GM18909 (cell line): ENCODE measurements around the gene ADPRS.

Experiments
- ATAC-seq: cut with Tn5 transposase; IDR thresholded peaks from one replicate; pipeline ENCODE4 v1.9.1; 2021; ENCODE audit warnings: mild to moderate bottlenecking; ENCODE audit not compliant: unreplicated experiment, poor library complexity

Gene ADPRS

GRCh38 chr1:36126797-36127500 is 38.3 kb downstream of the ADPRS start:
- no peak for ATAC-seq

- ATAC-seq, result no peak
Observed at GRCh38 chr1:36128126-36128904, 39.6 kb downstream of the ADPRS start.

DNA sequence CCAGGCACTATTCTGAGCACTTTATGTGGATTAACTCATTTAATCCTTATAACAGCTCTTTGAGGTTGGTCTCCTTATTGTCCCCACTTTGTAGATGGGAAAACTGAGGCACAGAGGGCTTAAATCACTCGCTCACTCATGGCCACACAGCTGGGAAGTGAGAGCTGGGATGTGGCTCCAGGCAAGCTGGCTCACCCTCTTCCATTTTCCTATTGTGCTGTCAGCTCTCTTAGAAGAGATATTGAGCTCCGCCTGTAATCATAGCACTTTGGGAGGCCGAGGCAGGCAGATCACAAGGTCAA is 40.2 kb downstream of the ADPRS start:
- no peak for ATAC-seq

DNA sequence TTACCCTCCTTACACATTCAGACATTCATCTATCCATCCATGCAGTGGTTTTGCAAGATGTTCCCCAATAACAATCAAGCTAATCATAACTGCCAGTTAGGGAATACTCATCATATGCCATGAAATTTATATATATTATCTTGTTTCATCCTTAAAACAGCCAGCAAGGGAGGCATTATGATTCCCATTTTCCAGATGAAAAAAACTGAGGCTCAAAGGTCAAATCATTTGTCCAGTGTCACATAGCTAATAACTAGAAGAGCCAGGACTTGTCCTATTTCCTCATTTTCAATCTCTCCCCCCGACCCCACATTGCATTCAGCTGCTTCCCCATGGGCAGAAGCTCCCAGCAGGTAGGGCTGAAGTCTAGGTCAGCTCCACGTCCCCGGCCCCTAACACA is 43.3 kb downstream of the ADPRS start:
- ATAC-seq, result no peak

- no peak for ATAC-seq
Observed at GRCh38 chr1:36133484-36133883, 44.8 kb downstream of the ADPRS start.

DNA sequence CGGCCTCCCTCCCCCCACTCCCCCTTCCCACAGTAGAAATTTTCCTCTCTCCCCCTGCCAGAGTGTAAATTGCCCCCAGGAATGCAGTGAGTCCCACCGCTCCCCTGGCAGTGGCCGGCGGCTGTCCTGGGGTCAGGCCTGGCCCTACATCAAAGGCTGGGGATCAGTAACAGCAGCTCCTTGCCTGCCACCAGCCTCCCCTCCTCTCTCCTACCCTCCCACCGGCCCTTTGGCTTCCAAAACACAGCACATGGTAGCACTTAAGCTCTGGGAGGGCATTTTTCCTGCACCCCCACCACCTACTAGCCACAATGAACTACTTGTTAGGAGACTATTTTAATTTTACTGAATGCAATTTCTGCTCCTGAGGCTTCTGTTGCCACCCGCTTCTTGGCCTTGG is 45.3 kb downstream of the ADPRS start:
- ATAC-seq, result no peak

DNA sequence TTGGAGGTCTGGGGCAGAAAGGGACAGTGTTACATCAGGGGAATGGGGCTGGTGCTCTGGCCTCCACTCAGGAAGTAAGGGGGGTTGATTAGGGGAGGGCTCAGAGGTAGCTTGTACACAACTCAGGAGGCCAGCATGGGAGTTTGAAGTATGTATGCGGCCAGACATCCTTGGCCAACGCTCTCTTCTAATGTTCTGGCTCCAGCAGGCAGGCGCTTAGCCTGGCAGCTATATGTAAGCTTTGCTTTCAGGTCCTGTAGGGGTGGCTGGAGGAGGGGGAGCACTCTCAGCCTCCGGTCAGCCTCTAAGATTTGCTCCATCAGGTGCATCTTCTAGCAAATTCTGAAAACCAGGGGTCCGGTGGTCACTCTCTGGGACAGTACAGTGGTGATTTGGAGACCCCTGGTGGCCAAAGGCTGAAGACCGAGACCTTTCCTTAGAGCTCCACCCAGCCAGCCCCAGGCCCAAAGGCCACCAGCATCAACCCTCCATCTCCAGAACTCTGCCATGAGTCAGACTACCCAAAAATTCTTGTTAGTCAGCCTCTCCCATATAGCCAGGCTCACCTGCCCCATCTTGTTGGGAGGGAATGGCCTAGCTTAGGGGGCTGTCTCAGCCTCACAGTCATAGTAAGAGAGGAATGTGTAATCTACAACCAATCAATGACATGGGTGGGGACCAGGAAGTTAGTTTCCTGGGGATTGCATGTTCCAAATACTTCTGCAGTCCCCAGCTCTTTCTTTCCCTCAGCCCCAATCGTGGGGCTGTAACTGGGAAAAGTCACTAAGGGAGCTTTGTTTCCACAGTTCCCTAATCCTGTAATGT is 46.0 kb downstream of the ADPRS start:
- no peak for ATAC-seq

DNA sequence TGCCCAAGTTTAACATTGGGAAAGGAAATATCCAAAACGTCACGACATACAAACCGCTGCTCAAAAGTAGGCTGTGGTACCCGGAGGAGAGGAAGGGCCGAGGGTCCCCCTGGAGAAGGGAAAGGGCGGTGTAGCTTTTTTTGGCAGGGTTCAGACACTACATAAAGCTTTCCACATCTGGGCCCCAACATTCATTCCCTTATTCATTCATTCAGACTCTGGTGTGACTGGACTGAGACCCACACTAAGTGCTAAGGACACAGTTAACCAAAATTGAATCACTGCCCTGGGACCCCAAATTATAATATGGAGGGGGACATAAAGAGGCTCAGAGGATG is 46.6 kb downstream of the ADPRS start:
- ATAC-seq, result no peak

- ATAC-seq, result no peak
Observed at GRCh38 chr1:36135796-36136195, 47.1 kb downstream of the ADPRS start.

- no peak for ATAC-seq
Observed at GRCh38 chr1:36136535-36136934, 47.8 kb downstream of the ADPRS start.

- ATAC-seq, result no peak
Observed at GRCh38 chr1:36137226-36137625, 48.5 kb downstream of the ADPRS start.

- ATAC-seq, result no peak
Observed at GRCh38 chr1:36137776-36138175, 49.1 kb downstream of the ADPRS start.

DNA sequence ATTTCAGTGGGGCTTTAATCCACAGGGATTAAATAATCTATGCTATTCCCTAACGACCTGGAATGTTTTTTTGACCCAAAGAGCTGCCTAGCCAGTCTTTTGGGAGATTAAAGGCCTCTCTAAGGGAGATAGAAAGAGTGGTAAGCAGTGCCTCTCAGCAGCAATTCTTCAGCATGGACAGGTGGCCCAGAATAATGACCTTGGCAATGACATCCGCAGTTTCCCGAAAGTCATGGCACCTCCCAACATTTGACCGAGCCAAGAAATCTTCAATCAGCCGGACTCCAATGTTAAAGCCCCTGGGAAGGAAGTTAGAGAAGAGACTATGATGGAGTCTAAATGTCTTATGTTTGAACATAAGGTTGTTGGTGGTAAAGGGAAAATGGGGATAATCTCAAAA is 50.8 kb downstream of the ADPRS start:
- no peak for ATAC-seq

DNA sequence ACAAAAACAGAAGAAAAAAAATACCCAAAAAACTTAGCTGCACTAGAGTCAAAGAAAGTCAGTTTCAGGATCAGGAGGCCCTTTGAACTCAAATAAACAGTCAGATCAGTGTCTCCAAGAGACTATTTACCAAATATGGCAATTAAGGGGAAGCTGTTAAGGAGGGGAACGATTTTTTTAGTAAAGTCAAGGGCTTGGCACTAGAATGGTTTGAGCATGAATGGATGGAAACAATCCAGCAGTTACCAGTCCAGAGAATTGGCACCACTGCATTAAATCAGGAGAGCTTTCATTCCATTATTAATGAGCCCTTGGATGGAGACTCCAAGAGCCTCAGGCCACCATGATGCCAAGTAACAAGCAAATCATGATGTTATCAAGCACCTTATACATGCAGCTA is 53.4 kb downstream of the ADPRS start:
- ATAC-seq, result no peak

- no peak for ATAC-seq
Observed at GRCh38 chr1:36143424-36143823, 54.7 kb downstream of the ADPRS start.
